Mesendoderm (in vitro differentiated cells): ENCODE results near the gene DHDDS. TPM values are rescaled to one million over a fixed set of nuclear protein-coding genes. Genes with fewer than 3 reads are reported as not detected.
"Not testable (repeated sequence)": the region's sequence is repeated elsewhere in the genome, so short reads cannot be mapped to it uniquely, and the experiment has no call there.

Source experiments
- DNase-seq: peaks from one replicate; pipeline ENCODE4 v3.0.0; 2013
- H2AK5ac ChIP-seq: 2 replicates; pipeline ENCODE4 v1.6.1; 2013; ENCODE audit warnings: low read length, inconsistent platforms
- H2BK120ac ChIP-seq: 2 replicates; pipeline ENCODE4 v1.6.1; 2013; ENCODE audit warnings: low read depth, mild to moderate bottlenecking, low read length, moderate library complexity, mixed read lengths
- H2BK15ac ChIP-seq: replicated peaks from 2 replicates; pipeline ENCODE4 v1.6.1; 2013; ENCODE audit warnings: low read depth, mild to moderate bottlenecking, moderate library complexity
- H2BK5ac ChIP-seq: 2 replicates; pipeline ENCODE4 v1.6.1; 2013; ENCODE audit warnings: low read length, inconsistent platforms
- H3K18ac ChIP-seq: 2 replicates; pipeline ENCODE4 v1.6.1; 2013; ENCODE audit warnings: mild to moderate bottlenecking, low read length, mixed read lengths
- H3K23ac ChIP-seq: one replicate; pipeline ENCODE4 v1.6.1; 2013; ENCODE audit warnings: low read length
- H3K27ac ChIP-seq: 2 replicates; pipeline ENCODE4 v1.5.1; 2013; ENCODE audit warnings: low read depth, mild to moderate bottlenecking, inconsistent platforms, low read length, moderate library complexity
- H3K27me3 ChIP-seq: 2 replicates; pipeline ENCODE4 v1.6.1; 2013; ENCODE audit warnings: low read length, control low read depth, mild to moderate bottlenecking, inconsistent platforms; ENCODE audit not compliant: insufficient read depth, poor library complexity
- H3K36me3 ChIP-seq: 2 replicates; pipeline ENCODE4 v1.6.1; 2013; ENCODE audit warnings: low read length, inconsistent platforms; ENCODE audit not compliant: control insufficient read depth, insufficient read depth
- H3K4ac ChIP-seq: one replicate; pipeline ENCODE4 v1.6.1; 2013; ENCODE audit warnings: low read depth, mild to moderate bottlenecking, low read length, moderate library complexity
- H3K4me1 ChIP-seq: 2 replicates; pipeline ENCODE4 v1.6.1; 2013; ENCODE audit warnings: low read depth, low read length, inconsistent platforms; ENCODE audit not compliant: control insufficient read depth
- H3K4me2 ChIP-seq: 2 replicates; pipeline ENCODE4 v1.6.1; 2013; ENCODE audit warnings: low read length
- H3K4me3 ChIP-seq: 2 replicates; pipeline ENCODE4 v1.5.1; 2013; ENCODE audit warnings: mild to moderate bottlenecking, low read length
- H3K56ac ChIP-seq: one replicate; pipeline ENCODE4 v1.6.1; 2013; ENCODE audit warnings: low read length
- H3K79me1 ChIP-seq: 2 replicates; pipeline ENCODE4 v1.6.1; 2013; ENCODE audit warnings: low read length, inconsistent platforms
- H3K79me2 ChIP-seq: 2 replicates; pipeline ENCODE4 v1.6.1; 2013; ENCODE audit warnings: mild to moderate bottlenecking, low read length; ENCODE audit not compliant: control insufficient read depth, insufficient read depth
- H3K9ac ChIP-seq: 2 replicates; pipeline ENCODE4 v1.6.1; 2013; ENCODE audit warnings: low read length, inconsistent platforms
- H4K5ac ChIP-seq: one replicate; pipeline ENCODE4 v1.6.1; 2013; ENCODE audit warnings: low read length
- H4K8ac ChIP-seq: one replicate; pipeline ENCODE4 v1.6.1; 2013; ENCODE audit warnings: low read depth, mild to moderate bottlenecking, control low read depth, low read length, moderate library complexity
- WGBS: extraction: QIAGEN DNeasy Blood & Tissue Kit; methylation state at CpG from one replicate; pipeline ENCODE4 v1.1.7; 2013; ENCODE audit warnings: low lambda C conversion rate, missing lambda C conversion rate; ENCODE audit not compliant: insufficient coverage; ENCODE audit errors: extremely low coverage; 5-methylcytosine and 5-hydroxymethylcytosine counted together
- polyA plus RNA-seq, 2 experiments: library from polyadenylated mRNA; stranded (reverse); fragments of 200-250 nt; gene quantifications; one replicate each; pipeline ENCODE4 v1.2.3, GENCODE V29; 2013

DHDDS gene
- 26.4 TPM for polyA plus RNA-seq (2013, experiment 1 of 2)
- 25.9 TPM for polyA plus RNA-seq (2013, experiment 2 of 2)

GRCh38 chr1:26431979-26432695 lies at the start of gene DHDDS:
Gene DHDDS, plus strand, starts transcription at chr1:26432321. Its CDS starts 625 bp downstream, at chr1:26432946.
- peak within 1 kb of the TSS; percentile 73 for H3K9ac ChIP-seq
- H3K79me2 ChIP-seq = peaks cover 3% of the 10 kb centered on the region
- peaks cover 4% of the 10 kb centered on the region for H3K79me1 ChIP-seq
- H3K23ac ChIP-seq = no peak within 1 kb of the TSS
- peak within 1 kb of the TSS; percentile 68 for H3K4me2 ChIP-seq
- H2BK15ac ChIP-seq = no peak within 1 kb of the TSS
- no peak within 1 kb of the TSS for H2AK5ac ChIP-seq
- peak; percentile 99 for DNase-seq
- H2BK5ac ChIP-seq = no peak within 1 kb of the TSS
- H3K18ac ChIP-seq = no peak within 1 kb of the TSS
- H3K36me3 ChIP-seq = peaks cover 7% of the 10 kb centered on the region
- H3K4me1 ChIP-seq = no peaks in the 10 kb centered on the region
- H3K56ac ChIP-seq = peak within 1 kb of the TSS; percentile 78
- H3K27me3 ChIP-seq = no peaks in the 10 kb centered on the region
- no CpG with 5 or more reads among the region's 45 CpGs for WGBS
- H4K5ac ChIP-seq = no peak within 1 kb of the TSS
- H3K27ac ChIP-seq = peak within 1 kb of the TSS; percentile 73
- no peak within 1 kb of the TSS for H4K8ac ChIP-seq
- no peak within 1 kb of the TSS for H2BK120ac ChIP-seq
- peak within 1 kb of the TSS; percentile 46 for H3K4ac ChIP-seq
- peak within 1 kb of the TSS; percentile 59 for H3K4me3 ChIP-seq

GRCh38 chr1:26384076-26384475 lies 48.0 kb upstream of the DHDDS start:
- no peak overlapping the region for H3K27ac ChIP-seq
- H3K56ac ChIP-seq = no peak overlapping the region
- no peak overlapping the region for H3K18ac ChIP-seq
- no peaks in the 10 kb centered on the region for H3K4me1 ChIP-seq
- no peak overlapping the region for H3K4me2 ChIP-seq
- H2BK120ac ChIP-seq = no peak overlapping the region
- no CpG with 5 or more reads among the region's 3 CpGs for WGBS
- H4K5ac ChIP-seq = no peak overlapping the region
- no peak overlapping the region for H3K9ac ChIP-seq
- no peaks in the 10 kb centered on the region for H3K36me3 ChIP-seq
- H3K23ac ChIP-seq = no peak overlapping the region
- no peaks in the 10 kb centered on the region for H3K79me1 ChIP-seq
- no peak overlapping the region for H2BK5ac ChIP-seq
- no peak overlapping the region for H3K4ac ChIP-seq
- no peak for DNase-seq
- H3K4me3 ChIP-seq = no peak overlapping the region
- no peak overlapping the region for H2AK5ac ChIP-seq
- H2BK15ac ChIP-seq = no peak overlapping the region
- no peaks in the 10 kb centered on the region for H3K79me2 ChIP-seq
- H3K27me3 ChIP-seq = no peaks in the 10 kb centered on the region
- H4K8ac ChIP-seq = no peak overlapping the region

- H2AK5ac ChIP-seq, H3K23ac ChIP-seq, H4K8ac ChIP-seq, H3K4me2 ChIP-seq, H2BK15ac ChIP-seq, H3K79me1 ChIP-seq, H3K27ac ChIP-seq, H3K9ac ChIP-seq, H2BK5ac ChIP-seq, H3K27me3 ChIP-seq, DNase-seq, H3K56ac ChIP-seq, H3K4me3 ChIP-seq, H3K4ac ChIP-seq, H2BK120ac ChIP-seq, H3K36me3 ChIP-seq, H3K4me1 ChIP-seq, H4K5ac ChIP-seq, H3K18ac ChIP-seq, H3K79me2 ChIP-seq: not testable (repeated sequence)
- WGBS = no CpG with 5 or more reads among the region's 3 CpGs
Measured at GRCh38 chr1:26385063-26385462, 47.1 kb upstream of the DHDDS start.

- H4K8ac ChIP-seq = no peak overlapping the region
- H2BK15ac ChIP-seq = no peak overlapping the region
- peak; percentile 52 for DNase-seq
- no peaks in the 10 kb centered on the region for H3K27me3 ChIP-seq
- H3K23ac ChIP-seq = no peak overlapping the region
- H3K79me1 ChIP-seq = no peaks in the 10 kb centered on the region
- no peak overlapping the region for H3K27ac ChIP-seq
- H3K18ac ChIP-seq = no peak overlapping the region
- WGBS = no CpG with 5 or more reads among the region's 7 CpGs
- no peak overlapping the region for H2BK5ac ChIP-seq
- H3K79me2 ChIP-seq = no peaks in the 10 kb centered on the region
- no peak overlapping the region for H3K56ac ChIP-seq
- no peak overlapping the region for H3K9ac ChIP-seq
- H3K4me2 ChIP-seq = no peak overlapping the region
- H2AK5ac ChIP-seq = no peak overlapping the region
- no peak overlapping the region for H3K4me3 ChIP-seq
- no peak overlapping the region for H2BK120ac ChIP-seq
- H4K5ac ChIP-seq = no peak overlapping the region
- H3K36me3 ChIP-seq = no peaks in the 10 kb centered on the region
- no peak overlapping the region for H3K4ac ChIP-seq
- H3K4me1 ChIP-seq = no peaks in the 10 kb centered on the region
Measured at GRCh38 chr1:26387447-26387846, 44.7 kb upstream of the DHDDS start.

- Histone ChIP-seq H3K23ac (no peak overlapping the region), H3K4me1 (no peaks in the 10 kb centered on the region), H4K8ac (no peak overlapping the region), H3K56ac (no peak overlapping the region), H3K4me2 (no peak overlapping the region), H3K18ac (no peak overlapping the region), H2AK5ac (no peak overlapping the region), H3K79me2 (no peaks in the 10 kb centered on the region), H3K27ac (no peak overlapping the region), H3K27me3 (no peaks in the 10 kb centered on the region), H4K5ac (no peak overlapping the region), H3K79me1 (no peaks in the 10 kb centered on the region), H2BK15ac (no peak overlapping the region), H3K4ac (no peak overlapping the region), H2BK120ac (no peak overlapping the region), H3K4me3 (no peak overlapping the region), H3K36me3 (no peaks in the 10 kb centered on the region), H2BK5ac (no peak overlapping the region), H3K9ac (no peak overlapping the region)
- no peak for DNase-seq
- WGBS = no CpG with 5 or more reads among the region's 7 CpGs
Measured at GRCh38 chr1:26388791-26389445, 43.2 kb upstream of the DHDDS start.
